HG03135 (cell line): ENCODE measurements around the gene PDLIM4.

Source experiments
- ATAC-seq: cut with Tn5 transposase; IDR thresholded peaks from one replicate; pipeline ENCODE4 v1.9.1; 2021; ENCODE audit warnings: mild to moderate bottlenecking, moderate library complexity; ENCODE audit not compliant: unreplicated experiment

PDLIM4 gene

DNA sequence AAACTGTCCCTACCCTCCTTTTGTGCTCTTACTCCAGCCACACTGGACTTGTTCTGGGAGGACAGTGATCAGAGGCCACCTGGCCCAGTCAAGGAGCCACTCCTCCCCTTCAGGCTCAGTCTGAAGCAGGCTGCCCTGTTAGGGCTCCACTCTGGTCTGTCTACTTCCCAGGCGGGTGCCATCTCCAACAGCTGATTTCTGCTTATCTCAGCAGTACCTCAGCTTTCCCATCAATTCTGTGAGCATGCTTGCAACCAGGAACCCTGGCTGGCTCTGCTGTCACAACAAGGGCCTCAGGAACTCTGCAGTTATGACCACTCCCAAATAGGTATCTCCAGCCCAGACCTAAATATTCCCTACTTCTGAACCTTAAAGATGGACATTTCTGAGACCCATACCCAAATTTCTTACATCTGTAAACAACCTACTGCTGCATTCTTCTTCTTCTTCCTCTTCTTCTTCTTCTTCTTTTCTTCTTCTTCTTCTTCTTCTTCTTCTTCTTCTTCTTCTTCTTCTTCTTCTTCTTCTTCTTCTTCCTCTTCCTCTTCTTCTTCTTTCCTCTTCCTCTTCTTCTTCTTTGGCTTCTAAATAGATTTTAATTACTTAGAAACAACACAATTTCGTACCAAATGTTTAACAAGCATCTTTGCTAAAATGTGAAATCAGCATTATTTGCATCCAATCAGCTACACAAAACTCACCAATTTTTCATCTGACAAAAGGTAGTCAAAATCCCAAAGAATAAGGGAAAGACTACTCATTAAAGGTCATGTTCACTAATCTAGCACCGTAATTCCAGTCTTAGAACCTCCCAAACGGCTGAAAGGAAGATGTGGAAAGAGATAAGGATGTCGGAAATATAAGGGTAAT lies 23.1 kb downstream of the PDLIM4 start:
- ATAC-seq: no peak

DNA sequence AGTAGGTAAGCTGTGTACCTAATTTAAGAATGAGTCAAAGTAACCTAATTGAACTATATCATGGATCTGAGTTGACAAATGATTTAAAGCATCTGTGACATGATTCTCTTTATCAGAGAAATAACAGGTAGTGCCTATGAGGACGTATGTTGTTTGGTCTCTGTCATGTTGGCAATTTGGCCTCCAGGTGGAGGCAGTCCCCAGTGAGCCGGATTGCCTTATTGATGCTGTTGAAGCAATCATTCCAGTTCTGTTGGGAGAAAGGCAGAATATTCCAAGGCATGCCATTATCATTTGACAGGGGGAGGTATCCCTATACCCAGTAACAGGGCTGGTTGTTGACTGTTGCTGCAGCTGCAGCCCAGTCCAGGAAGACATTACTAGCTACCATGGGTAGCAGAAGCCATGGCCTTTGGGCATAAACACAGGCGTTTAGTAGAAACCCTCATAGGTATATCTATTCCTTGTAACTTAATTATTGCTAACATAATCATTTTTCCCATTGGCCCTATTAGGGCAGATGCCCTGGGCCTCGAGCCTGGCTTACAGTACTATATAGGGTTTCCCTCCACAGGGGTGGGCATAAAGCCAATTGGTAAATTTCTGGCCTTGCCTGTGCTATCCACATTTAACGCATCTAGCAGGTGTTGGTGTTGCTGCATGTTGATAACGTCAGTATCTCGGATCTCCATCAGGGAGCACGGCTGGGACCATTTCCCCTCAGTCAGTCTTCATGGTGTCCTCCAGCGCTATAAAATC lies 24.5 kb downstream of the PDLIM4 start:
- no peak for ATAC-seq

DNA sequence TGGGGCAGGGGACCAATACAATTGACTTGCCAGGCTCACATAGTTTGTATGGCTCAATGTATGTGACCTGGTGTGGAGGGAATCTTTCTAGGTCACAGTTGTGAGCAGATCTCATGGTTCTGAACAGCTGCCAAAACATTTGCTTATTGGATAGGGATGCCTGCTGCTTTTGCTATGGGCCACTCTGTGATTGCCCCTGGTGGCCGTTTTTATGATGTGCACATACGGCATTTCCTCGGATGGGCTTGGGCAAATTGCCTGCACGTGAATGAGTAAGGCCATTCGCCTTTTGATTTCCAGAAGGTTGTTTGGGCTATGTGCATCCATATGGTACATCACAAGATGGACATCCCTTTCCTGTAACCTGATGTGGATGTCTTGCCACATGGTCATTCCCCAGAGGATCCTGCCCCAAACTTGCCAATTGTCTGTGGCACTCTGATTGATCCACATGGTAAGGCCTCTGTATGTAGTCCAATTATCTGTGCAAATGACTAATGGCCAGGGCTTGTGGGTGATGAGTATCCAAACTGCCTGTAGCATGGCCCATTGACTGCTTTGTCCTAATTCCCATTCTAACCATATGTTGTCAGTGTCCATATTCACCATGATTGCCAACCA lies 26.0 kb downstream of the PDLIM4 start:
- no peak for ATAC-seq

DNA sequence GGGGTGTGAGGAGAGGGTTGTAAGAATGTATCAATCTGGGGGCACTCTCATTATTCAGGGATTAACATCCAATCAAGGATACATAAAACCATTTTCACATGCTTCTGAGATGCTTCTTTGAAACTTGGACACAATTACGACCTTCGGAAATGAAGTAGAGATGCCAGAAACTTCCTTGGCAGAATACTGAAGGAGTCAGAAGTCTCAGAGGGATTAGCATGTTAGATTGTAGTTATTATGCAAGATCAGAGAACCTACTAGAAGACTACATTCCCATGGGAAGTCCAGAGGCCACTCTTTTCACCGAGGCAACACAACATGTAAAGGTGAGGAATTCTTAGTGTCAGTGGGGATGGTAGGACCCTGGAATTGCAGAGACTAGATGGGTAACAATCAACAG lies 31.6 kb downstream of the PDLIM4 start:
- ATAC-seq: no peak

DNA sequence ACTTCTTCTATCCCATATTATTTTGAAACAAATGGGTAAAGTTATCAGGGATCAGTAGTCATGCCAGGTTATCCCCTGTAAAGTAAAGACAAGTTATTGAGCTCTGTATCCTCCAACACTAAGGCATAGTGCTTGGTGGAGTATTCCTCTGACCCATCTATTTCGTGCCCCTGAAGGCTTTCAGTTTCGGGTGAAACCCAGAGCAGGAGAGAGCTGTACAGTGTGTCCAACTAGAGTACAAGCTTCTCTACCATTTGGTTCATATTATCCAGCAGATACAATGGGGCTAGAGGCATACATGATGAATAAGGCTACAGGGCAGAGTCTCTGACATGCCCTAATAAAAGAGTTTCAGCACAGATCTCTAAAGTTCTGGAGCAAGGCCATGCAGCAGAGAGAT lies 33.5 kb downstream of the PDLIM4 start:
- no peak for ATAC-seq

DNA sequence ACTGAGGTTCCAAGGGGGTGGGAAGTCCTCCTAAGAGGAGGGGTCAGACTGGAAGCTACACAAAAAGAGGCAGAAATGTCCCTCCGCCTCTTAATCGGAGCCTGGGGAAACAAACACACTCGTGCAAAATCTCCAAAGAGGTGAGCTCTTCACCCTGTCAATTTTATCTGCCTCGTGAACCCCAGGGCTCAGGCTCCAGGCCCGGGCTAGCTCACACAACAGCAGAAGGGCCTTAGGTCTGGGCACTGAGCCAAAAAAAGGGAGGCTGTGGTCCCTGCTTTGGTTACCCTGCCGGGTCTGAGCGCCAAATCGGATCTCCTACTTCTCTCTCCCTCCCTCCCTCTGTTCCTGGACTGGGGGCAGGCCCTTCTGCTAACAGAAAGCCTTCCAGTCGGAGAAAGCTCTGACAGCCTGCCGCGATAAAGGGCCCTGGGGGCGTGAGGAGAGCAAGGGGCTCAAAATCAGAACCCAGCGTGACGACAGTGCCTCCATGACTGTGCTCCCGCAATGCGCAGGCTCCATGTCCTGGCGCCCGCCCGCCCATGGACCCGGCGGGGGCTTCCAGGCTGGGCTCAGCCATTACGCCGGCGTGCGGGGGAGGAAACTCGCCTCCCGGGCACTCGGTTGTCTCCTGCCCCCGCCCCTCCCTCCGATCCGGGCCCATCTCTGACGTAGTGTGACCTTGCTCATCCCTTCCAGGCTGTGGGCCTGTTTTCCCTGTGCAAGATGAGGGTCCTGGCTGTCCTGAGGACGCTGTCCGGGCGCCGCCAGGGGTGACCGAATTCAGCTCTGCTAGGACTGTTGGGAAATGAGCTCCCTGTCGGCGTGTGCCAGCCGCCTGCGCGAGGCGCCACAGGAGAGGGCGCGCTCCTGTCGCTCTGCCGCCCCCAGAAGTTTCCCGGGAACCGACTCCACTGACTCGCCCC lies 35.8 kb downstream of the PDLIM4 start:
- peak; percentile 32 for ATAC-seq

DNA sequence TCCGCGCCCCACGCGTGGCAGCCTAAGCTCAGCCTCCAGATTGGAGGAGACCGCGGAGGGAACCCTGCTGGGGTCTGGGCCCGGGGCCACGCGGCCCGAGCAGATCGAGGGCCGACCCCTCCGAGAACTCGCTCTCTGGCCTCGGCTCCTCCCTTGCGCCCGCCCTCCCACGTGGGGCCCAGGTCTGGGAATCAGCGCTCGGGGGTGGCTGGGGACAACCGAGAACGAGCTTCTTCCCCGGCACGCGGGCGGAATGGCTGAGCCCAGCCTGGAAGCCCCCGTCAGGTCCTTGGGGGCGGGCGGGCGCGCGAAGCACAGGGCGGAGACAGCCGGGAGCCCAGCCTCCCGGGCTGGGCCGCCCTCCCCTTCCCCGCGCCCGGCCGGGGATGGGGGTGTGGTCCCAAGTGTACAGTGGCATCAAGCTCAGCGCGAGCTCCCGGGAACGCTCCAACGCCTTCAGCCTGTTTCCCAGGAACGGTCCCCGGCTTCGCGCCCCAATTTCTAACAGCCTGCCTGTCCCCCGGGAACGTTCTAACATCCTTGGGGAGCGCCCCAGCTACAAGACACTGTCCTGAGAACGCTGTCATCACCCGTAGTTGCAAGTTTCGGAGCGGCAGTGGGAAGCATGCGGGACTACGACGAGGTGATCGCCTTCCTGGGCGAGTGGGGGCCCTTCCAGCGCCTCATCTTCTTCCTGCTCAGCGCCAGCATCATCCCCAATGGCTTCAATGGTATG lies 36.7 kb downstream of the PDLIM4 start, which contains the start of gene SLC22A4:
TSS of gene SLC22A4 (plus strand) at position 403 of the 736 bp plus-strand sequence. CDS start at position 626, 223 bp downstream.
- ATAC-seq: peak; percentile 76

DNA sequence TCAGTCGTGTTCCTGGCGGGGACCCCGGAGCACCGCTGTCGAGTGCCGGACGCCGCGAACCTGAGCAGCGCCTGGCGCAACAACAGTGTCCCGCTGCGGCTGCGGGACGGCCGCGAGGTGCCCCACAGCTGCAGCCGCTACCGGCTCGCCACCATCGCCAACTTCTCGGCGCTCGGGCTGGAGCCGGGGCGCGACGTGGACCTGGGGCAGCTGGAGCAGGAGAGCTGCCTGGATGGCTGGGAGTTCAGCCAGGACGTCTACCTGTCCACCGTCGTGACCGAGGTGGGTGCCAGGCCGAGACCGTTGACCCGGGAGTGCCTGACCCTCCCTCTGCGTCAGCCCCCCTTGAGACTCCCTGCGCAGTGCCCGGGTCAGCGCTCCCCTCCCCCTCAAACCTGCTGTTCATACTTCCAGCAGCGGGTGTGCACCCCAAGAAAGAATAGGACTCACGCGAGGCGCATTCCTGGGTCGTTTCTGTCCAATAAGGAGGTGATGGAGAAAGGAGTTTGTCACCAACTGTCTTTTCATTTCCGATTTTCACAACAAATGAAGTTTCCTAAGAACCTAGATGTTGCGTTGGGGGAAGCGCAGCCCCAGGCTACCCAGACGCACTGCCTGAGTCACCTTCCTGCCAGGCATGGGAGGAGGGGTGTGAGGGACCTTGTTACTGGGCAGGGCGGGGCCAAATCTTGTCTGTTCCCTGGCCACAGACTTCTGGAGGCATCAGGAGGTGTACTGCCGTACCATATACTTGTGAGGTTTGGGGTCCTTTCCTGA lies 37.4 kb downstream of the PDLIM4 start:
- ATAC-seq: peak; percentile 2

DNA sequence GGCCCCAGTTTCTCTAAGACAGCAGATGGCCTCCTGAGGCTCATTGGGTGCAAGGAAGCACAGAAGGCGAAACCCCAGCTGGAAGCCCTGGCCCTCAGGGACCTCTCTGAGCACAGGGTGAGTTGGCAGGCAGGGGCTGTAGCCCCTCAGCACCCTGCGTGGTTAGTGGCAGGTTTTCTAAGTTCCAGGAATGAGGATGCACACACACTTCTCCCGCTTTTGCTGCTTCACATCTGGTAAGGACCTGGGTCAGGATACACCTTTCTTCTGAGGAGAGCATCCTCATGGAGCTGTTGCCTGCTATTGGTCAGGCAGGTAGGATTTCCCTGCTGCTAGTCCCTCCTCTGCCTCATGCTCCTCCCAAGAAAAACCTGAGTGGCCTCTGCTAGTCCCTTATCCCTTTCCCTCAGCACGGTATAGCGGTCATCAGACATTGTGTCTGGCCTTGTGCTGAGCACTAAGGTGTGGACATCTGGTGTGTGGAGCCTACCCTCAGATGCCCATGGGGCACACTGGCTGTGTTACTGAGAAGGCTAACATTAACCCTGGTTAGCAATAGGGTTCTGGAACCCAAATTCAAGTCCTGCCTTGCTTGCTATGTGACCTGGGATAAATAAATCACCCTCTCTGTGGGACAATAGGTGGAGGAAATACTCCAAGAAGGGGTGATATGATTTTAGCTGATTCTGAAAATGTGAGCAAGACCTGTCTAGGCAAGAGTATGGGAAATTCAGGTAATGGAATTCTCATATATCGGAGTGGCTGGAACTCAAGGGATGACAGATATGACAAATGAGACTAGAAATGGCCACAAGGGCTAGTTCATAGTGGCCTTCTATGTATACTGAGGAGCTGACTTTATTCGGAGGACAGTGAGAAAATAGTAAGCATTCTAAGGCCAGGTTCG lies 38.3 kb downstream of the PDLIM4 start:
- ATAC-seq: no peak

DNA sequence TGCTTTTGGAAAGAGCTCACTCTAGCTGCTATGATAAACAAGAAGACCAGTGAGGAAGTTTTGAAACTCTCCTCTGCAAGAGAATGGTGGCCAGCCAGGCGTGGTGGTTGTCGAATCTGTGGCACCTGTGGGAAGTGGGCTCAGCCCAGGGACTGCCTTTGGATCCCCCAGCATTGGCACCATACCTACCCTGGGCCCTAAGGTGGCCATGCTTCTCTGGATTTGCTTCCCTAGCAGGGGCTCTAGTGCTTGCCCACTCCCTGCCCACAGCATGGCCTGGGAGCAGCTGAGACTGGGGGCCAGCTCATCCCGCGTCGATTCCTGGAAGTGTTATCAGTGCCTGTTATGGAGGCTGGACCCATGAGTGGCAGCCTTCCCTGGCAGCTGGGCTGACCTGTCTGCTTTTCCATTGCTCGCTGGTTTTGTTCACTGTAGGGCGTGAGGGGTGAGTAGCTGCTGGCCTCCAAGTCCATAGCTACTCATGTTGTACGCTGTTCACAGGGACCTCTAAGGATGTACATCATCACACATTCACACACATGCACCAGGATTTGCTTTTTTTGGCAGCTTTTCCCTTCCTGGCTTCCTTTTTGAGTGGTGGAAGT lies 39.0 kb downstream of the PDLIM4 start:
- no peak for ATAC-seq

DNA sequence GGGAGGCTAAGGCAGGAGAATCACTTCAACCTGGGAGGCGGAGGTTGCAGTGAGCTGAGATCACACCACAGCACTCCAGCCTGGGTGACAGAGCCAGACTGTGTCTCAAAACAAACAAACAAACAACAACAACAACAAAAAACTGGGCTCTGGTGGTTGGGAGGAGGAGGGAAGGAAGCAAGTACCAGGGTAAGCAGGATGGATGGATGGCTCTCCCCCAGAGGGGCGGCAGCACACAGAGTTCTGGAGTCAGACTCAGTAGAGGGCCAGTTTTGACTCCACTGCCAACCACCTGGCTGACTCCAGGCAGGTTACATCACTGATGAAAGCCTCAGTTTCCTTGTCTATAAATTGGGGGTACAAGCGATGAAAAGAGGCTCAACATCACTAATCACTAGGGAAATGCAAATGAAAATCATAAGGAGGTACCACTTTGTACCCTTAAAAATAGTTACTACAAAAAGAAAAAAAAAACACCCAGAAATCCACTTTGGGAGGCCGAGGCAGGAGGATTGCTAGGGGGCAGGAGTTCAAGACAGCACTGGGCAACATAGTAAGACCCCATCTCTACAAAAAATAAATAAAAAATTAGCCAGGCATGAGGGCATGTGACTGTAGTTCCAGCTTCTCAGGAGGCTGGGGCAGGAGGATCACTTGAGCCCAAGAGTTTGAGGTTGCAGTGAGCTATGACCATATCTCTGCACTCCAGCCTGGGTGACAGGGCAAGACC lies 39.9 kb downstream of the PDLIM4 start:
- ATAC-seq: no peak

DNA sequence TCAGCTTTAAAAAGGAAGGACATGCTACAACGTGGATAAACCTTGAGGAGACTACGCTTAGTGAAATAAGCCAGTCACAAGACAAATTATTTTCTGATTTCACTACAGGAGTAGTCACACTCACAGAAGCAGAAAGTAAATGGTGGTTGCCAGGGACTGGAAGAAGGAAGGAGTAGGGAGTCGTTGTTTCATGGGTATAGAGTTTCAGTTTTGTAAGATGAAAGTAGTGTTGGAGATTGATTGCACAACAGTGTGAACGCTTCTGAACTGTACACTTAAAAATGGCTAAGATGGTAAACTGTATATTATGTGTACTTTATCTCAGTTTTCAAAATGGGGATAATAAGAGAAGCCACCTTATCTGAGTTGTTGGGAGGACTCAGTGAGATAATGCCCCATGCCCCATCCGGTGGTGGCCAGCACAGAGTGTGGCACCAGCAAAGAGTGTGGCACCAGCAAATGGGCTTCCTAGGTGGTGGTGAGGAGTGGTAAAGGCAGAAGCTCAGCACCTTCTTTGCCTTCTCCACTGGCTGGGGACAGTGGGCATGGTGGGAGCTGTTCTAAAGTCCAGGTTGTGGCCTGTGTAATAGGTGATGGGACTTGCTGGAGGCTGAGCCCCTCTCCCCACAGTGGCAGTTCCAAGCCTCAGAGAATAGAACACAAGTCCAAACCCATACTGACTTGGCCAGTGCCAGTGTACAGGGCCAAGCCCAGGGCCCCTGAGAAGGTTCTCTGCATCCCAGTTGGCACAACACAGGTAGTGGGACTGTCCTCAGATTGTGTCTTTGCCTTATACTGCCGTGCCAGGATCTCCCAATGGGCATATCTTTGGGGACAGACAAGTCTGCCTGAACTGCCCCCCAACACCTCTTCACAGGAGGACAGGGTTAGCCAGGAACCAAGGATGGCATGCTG lies 41.1 kb downstream of the PDLIM4 start:
- ATAC-seq: no peak

DNA sequence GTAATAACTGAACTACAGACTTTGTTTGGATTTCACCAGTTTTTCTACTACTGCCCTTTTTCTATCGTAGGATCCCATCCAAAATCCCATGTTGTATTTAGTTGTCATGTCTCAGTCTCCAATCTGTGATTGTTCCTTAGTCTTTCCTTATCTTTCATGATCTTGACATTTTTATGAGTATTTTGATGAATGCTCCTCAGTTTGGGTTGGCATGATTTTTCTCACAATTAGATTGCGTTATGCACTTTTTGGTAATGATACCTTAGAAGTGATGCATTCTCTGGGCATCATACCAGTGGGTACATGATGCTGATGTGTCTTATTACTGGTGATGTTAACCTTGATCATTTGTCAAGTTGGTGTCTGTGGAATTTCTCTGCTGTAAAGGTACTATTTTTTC lies 42.4 kb downstream of the PDLIM4 start:
- ATAC-seq: no peak

DNA sequence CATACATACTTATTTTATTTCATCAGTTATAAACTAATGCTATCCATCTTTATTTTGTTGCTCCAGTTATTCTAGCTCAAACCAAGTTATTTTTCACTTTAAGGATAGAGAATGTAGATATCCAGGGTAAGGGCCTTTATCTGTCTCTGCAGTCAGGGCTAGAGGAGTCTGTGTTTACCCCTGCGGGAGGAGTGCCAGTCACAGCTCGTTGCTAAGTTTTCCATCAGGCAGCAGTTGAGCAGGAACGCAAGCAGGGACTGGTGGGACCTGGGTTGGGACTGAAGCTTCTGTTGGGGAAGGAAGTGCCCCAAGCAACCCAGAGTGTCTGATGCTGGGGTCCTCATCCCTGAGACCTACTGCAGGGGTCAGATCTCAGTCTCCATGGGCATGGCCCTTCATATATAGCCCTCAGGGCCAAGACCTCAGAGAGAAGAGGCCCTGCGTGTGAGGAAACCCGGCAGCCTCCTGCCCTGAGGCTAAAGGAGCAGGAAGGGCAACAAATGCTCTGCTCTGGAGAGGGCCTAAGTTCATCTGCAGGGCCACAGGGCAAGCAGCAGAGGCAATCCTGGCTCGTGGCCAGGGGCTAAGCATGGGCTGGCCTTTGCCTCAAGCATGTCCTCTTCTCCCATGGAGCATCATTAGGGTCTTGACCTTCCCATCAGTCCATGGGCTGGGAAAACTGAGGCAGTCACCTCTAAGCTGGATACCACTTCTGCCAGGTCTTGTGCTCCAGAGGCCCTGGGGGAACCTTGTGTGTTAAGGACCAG lies 43.3 kb downstream of the PDLIM4 start:
- ATAC-seq: no peak
